GM10847 (cell line): ENCODE measurements around the gene ADM.

Source experiments
- POLR2A ChIP-seq: IDR thresholded peaks from 2 replicates; pipeline ENCODE4 v1.6.1; 2011; ENCODE audit not compliant: insufficient read length; ENCODE audit errors: extremely low read depth

ADM gene

GRCh38 chr11:10329356-10329755 is 24.5 kb downstream of the ADM start:
- no peak for TF ChIP-seq POLR2A

DNA sequence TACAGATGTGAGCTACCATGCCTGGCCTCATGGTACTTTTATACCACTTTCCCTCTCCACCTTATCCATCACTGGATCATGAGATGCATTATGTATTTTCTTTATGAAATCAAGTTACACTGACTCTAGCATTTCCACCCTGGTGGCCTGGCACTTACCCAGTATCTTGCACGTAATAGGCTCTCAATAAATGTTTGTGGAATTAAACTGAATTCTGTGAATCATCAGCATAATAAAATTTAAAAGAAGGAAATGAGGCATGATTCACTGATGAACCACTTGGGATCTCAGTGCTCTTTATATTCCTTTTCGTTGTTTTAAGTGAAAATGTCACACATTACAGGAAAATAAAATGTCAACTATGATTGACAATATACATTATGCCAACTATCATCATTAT is 25.1 kb downstream of the ADM start:
- no peak for TF ChIP-seq POLR2A

DNA sequence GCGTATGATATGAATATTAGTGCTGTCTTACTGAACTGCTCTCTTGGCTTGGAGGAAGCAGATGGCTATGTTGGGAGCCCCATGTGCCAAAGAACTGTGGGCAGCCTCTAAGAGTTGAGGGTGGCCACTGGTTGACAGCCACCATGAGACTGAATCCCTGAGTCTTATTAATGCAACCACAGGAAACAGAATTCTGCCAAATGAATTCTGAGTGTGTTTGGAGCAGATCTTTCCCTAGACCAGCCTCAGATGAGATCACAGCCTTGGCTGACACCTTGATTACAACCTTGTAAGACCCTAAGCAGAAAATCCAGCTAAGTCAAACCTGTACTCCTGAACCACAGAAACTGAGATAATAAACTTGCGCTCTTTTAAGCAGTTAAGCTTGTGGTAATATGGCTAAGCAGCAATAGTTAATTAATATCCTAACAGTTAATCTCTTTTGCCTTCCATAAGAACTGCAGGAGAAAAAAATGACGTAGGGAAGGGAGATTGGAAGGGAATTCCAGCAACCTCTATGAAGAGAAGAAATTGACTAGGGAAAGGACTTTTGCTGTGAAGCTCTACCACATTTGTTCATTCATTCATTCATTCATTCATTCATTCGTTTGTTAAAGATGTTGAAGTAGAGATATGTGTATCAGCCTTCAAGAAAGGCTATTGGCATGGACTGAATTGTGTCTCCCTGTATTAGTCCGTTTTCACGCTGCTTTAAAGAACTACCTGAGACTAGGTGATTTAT is 26.8 kb downstream of the ADM start:
- TF ChIP-seq POLR2A, result no peak

- no peak for TF ChIP-seq POLR2A
These were observed 28.6 kb downstream of the ADM start for GRCh38 chr11:10333490-10333889.

- no peak for TF ChIP-seq POLR2A
These were observed 33.4 kb downstream of the ADM start for GRCh38 chr11:10338287-10338686.

- TF ChIP-seq POLR2A, result no peak
These were observed 43.9 kb downstream of the ADM start for GRCh38 chr11:10348650-10349280.

DNA sequence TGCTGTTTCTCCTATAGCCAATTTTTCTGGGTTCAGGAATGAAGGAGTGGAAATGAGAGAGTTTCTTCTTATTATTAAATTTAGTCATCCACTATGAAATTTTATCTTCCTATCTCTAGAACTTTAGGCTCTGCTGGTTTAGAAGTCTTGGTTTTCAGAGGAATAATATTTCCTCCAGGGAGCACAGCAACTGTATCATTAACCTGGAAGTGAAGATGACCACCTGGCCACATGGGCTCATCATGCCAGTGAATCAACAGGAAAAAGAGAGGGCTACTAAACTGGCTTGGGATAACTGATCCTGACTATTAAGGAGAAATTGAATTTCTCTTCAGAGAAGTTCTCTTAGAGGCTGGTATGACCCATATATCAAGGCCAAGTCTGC is 44.4 kb downstream of the ADM start:
- TF ChIP-seq POLR2A, result no peak

DNA sequence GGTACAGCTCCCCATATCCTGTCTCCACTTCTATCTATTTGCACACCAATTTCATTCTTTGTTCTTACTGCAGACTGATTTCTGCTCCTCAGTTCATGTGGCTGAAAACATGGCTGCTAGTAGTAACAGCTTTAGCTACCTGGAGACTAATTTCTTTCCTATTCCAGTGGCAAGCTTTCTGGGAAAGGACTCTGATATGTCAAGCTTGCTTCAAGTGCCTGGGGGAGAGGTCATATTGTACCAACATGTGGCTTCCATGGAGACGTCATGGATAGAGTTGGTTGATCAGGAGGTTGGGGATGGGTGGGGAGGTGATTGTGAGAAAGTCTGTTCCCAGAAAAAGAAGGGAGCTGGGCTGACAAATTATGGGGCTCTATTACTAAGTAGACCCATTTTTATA is 44.9 kb downstream of the ADM start:
- TF ChIP-seq POLR2A, result no peak

DNA sequence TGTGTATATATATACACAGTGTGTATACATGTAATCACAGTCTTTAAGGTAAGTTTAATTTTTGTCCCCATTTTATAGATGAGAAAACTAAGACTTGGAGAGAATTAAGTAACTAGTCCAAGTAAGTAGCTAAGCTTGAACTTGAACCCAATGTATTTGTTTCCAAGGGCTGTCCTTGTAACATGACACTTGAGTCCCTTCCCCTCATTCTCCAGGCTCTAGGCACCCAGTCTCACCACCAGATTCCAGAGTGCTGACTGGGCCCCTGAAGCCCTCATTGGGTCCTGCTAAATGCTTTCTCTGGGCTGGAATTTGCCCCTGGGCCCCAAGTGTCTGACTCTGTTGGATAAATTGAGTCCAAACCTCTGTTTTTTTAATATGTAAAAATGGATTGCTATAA is 45.5 kb downstream of the ADM start:
- TF ChIP-seq POLR2A, result no peak

- TF ChIP-seq POLR2A, result no peak
These were observed 46.5 kb downstream of the ADM start for GRCh38 chr11:10351435-10351764.

- no peak for TF ChIP-seq POLR2A
These were observed 47.1 kb downstream of the ADM start for GRCh38 chr11:10351765-10352641.

DNA sequence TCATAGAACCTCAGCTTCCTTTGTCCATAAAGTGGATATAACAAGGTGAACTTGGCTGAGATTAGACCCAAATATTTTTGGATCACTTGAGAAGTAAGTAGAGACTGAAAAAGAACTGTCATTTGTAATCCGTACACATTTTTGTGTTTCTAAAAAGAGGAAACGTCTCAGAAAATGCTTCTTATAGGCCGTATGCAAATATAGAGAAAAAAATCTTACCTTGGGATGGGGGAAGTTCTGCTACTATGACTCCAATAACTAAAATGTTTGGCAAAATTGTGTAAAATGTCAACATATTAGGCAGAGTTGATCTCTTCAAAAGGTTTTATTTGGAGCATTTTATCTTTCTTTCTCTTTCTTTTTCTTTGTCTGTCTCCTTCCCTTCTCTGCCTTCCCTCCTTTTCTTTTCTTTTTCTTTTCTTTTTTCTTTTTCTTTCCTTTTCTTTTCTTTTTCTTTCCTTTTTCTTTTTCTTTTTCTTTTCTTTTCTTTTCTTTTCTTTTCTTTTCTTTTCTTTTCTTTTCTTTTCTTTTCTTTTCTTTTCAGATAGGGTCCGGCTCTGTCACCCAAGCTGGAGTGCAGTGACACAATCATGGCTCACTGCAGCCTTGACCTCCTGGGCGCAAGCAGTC is 48.2 kb downstream of the ADM start:
- no peak for TF ChIP-seq POLR2A

- TF ChIP-seq POLR2A, result no peak
These were observed 49.5 kb downstream of the ADM start for GRCh38 chr11:10354389-10354788.

DNA sequence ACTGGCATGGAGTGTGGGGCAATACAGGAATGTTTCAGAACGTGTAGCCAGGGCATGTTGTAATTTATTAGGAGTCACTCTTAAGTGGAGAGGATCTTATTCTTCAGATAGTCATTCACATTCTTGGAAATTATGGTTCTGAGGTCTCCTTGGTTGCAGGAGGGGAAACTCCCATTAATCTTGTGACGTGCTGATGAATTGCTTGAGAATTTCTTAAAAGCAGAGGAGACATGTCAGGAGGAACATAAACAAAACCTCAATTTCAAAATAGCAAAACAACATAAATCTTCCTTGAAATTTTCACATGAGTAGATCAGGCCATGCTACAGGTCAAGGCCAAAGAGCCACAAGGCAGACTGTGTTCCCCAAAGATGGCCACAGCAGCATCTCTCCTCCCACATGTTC is 50.4 kb downstream of the ADM start:
- no peak for TF ChIP-seq POLR2A

- TF ChIP-seq POLR2A, result no peak
These were observed 51.3 kb downstream of the ADM start for GRCh38 chr11:10356161-10356560.
